GM12801 (cell line): Measurements from ENCODE around the gene ZDHHC7.

Experiments used
- TF ChIP-seq, protein P1 (sequence below): IDR thresholded peaks from one replicate; pipeline ENCODE4 v1.5.1; 2011; ENCODE audit warnings: control low read depth; ENCODE audit not compliant: insufficient read length; ENCODE audit errors: extremely low read depth

Gene ZDHHC7

DNA sequence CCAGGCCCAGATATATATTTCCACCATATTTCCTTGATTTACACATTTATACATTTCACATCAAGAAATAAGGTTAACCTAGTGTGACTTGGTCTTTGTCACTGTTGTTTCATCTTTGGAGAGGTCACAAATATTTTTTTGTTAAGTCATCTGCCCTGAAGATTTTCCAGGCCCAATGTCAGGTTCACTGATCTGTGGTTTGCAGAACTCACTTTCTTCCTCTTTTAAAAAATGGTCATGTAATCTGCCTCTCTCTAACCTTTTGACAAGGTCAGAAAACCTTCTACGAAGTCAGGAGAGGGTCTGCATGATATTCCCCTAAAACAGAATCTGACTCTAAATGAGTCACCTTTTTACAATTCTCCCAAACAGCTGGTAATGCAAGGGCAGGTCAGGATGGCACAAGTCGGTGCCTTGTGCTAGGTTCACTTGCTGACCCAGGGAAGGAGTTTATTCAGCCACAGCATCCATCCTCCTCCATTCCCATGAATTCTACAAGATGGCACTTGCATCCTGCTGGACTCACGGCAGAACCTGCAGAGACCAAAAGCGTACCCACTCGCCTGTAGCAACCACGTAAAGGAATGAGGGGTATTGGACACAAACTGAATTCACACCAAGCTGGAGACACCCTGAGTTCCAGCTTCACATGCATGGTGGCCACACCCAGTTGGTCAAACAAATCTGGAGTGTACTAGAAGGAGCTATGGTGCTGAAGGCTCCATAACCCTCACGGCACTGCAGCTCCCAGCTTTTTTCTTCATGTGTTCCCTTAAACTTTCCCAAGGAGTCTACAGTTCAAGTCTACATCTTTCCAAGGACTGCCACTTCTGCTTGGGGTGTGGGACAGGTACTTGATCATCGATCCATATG is 14.7 kb upstream of the ZDHHC7 start:
- TF ChIP-seq, protein P1, sequence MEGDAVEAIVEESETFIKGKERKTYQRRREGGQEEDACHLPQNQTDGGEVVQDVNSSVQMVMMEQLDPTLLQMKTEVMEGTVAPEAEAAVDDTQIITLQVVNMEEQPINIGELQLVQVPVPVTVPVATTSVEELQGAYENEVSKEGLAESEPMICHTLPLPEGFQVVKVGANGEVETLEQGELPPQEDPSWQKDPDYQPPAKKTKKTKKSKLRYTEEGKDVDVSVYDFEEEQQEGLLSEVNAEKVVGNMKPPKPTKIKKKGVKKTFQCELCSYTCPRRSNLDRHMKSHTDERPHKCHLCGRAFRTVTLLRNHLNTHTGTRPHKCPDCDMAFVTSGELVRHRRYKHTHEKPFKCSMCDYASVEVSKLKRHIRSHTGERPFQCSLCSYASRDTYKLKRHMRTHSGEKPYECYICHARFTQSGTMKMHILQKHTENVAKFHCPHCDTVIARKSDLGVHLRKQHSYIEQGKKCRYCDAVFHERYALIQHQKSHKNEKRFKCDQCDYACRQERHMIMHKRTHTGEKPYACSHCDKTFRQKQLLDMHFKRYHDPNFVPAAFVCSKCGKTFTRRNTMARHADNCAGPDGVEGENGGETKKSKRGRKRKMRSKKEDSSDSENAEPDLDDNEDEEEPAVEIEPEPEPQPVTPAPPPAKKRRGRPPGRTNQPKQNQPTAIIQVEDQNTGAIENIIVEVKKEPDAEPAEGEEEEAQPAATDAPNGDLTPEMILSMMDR = no peak

DNA sequence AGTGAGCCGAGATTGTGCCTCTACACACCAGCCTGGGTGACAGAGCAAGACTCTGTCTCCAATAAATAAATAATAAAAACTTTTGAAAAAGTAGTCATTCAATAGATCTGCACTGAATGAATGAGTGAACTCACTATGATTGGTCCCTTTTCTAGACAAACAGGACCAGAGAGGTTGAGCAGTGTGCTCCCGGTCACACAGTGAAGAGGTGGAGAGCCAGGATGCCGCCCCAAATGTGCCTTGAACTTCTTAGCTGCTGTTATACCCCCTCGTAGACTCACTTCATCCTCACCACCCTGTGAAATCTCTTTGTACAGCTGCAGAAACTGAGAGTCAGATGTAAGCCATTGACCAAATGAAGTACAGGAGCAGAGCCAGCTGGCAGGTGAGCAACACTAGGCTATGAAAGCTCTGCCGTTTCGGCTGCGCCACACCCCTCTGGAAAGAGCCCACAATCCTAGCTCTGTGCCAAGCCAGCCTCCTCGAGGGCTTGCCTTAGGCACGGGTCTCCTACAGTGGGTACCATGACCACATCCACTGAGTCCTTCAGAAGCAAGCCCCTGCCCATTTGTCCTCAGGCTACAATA is 8.4 kb upstream of the ZDHHC7 start:
- TF ChIP-seq, protein P1 = no peak

- TF ChIP-seq, protein P1 = no peak
These were observed 7.3 kb upstream of the ZDHHC7 start for GRCh38 chr16:85018529-85019236.

- TF ChIP-seq, protein P1 = no peak
These were observed 6.3 kb upstream of the ZDHHC7 start for GRCh38 chr16:85017633-85018032.

DNA sequence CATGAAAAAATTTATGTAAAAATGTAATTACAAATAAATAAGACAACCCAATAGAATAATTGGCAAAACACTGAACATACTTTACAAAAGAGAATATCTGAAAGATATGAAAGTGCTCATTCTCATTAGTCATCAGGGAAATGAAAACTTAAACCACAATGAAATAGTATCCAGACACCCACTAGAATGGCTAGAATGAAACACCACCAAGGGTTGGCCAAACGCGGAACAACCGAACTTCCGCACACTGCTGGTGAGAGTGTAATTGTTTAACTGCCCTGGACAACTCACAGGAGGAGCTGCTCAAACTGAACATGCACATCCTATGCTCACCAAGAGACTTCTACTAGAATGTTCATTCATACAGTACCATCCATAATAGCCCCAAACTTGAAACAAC is 5.8 kb upstream of the ZDHHC7 start:
- TF ChIP-seq, protein P1 = no peak

GRCh38 chr16:85015481-85016187 is 4.3 kb upstream of the ZDHHC7 start:
- TF ChIP-seq, protein P1 = no peak

DNA sequence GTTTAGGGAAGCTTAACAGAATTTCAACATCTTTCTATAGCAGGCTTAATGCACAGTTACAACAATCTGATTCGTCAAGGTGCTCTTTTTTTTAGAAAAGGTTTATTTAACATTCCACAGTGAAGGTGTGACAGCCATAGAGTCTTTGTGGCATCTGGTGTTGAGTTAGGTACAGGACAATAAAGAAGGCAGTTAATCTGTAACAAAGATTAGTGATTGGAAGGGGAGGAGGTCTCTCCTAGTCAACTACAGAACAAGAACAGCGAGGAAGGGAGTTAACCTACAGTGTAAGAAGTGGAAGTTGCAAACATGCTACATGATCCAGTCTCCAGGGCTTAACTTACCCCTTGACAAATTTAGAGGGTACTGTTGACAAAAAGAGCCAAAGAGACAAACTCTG is 3.0 kb upstream of the ZDHHC7 start:
- TF ChIP-seq, protein P1 = no peak
